H1 (cell line): Measurements from ENCODE around the gene ATG9B. TPM values are rescaled to one million over a fixed set of nuclear protein-coding genes. Genes with fewer than 3 reads are reported as not detected.

ENCODE experiments used
- CTCF ChIA-PET: fragments of 300-600 bp; sonication (Branson Sonifier 250); formaldehyde crosslinking; loops from one replicate; lab custom pipeline; 2021; ENCODE audit not compliant: partially characterized antibody; lab: Charles Lee
- POLR2A ChIA-PET: fragments of 300-600 bp; sonication (Branson Sonifier 250); formaldehyde crosslinking; loops from one replicate; lab custom pipeline; 2021; ENCODE audit warnings: inconsistent platforms; ENCODE audit not compliant: partially characterized antibody; lab: Charles Lee
- DNase-seq, 2 experiments: peaks; one replicate each; pipeline versions ENCODE4 v3.0.0 to v3.0.0-alpha.2; 2010 to 2022; ENCODE audit warnings: low spot score in 2 of 2, low read depth in 1 of 2, mixed read lengths in 1 of 2
- FAIRE-seq: peaks from 2 replicates; lab custom pipeline; 2011; peaks lifted over from hg19 to GRCh38; lab: Jason Lieb, UNC
- H2AFZ ChIP-seq: 2 replicates; pipeline ENCODE4 v1.8.1; 2012; ENCODE audit warnings: low read length, inconsistent platforms
- H2AK5ac ChIP-seq: 2 replicates; pipeline ENCODE4 v1.6.1; 2013; ENCODE audit warnings: low read depth, low read length
- H2BK120ac ChIP-seq: replicated peaks from 2 replicates; pipeline ENCODE3; 2013; ENCODE audit warnings: low read depth, low read length, inconsistent platforms
- H2BK12ac ChIP-seq: 2 replicates; pipeline ENCODE4 v1.6.1; 2013; ENCODE audit warnings: low read depth, low read length
- H2BK15ac ChIP-seq: 2 replicates; pipeline ENCODE4 v1.6.1; 2013; ENCODE audit warnings: low read length
- H2BK20ac ChIP-seq: 2 replicates; pipeline ENCODE4 v1.6.1; 2013; ENCODE audit warnings: low read length
- H2BK5ac ChIP-seq: 2 replicates; pipeline ENCODE4 v1.6.1; 2013; ENCODE audit warnings: low read depth, low read length
- H3K14ac ChIP-seq: 2 replicates; pipeline ENCODE4 v1.6.1; 2013; ENCODE audit warnings: inconsistent platforms; ENCODE audit not compliant: insufficient read length
- H3K18ac ChIP-seq: 2 replicates; pipeline ENCODE4 v1.6.1; 2013; ENCODE audit warnings: low read length; ENCODE audit errors: extremely low read depth
- H3K23ac ChIP-seq: 2 replicates; pipeline ENCODE4 v1.6.1; 2013; ENCODE audit warnings: inconsistent platforms; ENCODE audit not compliant: insufficient read length
- H3K23me2 ChIP-seq: 2 replicates; pipeline ENCODE4 v1.6.1; 2013; ENCODE audit warnings: low read depth, low read length
- H3K27ac ChIP-seq: 2 replicates; pipeline ENCODE4 v1.6.1; 2011; ENCODE audit warnings: low read depth, low read length, inconsistent platforms
- H3K27me3 ChIP-seq, 4 experiments: replicated peaks in 1 of 4; 1 replicate in 1 of 4; 2 replicates in 3 of 4; pipeline versions ENCODE4 v1.6.1 to v1.8.1; 2011 to 2013; ENCODE audit warnings: low read length in 3 of 4, mild to moderate bottlenecking in 3 of 4, inconsistent platforms in 2 of 4, mixed read lengths in 2 of 4, moderate library complexity in 1 of 4; ENCODE audit not compliant: control insufficient read depth in 3 of 4, insufficient read depth in 3 of 4; ENCODE audit errors: extremely low read depth in 1 of 4
- H3K36me3 ChIP-seq, 4 experiments: 2 replicates each; pipeline versions ENCODE4 v1.6.1 to v1.8.1; 2011 to 2013; ENCODE audit warnings: mild to moderate bottlenecking in 4 of 4, low read length in 3 of 4, moderate library complexity in 2 of 4, control low read depth in 1 of 4, inconsistent platforms in 1 of 4; ENCODE audit not compliant: insufficient read depth in 4 of 4, control insufficient read depth in 2 of 4
- H3K4ac ChIP-seq: replicated peaks from 2 replicates; pipeline ENCODE3; 2013; ENCODE audit warnings: low read length, low read depth, mixed read lengths, inconsistent platforms; ENCODE audit not compliant: insufficient read length
- H3K4me1 ChIP-seq, 4 experiments: replicated peaks in 1 of 4; 1 replicate in 1 of 4; 2 replicates in 3 of 4; pipeline versions ENCODE4 v1.6.1 to v1.8.1; 2011 to 2013; ENCODE audit warnings: low read length in 3 of 4, inconsistent platforms in 2 of 4, mixed read lengths in 1 of 4; ENCODE audit not compliant: insufficient read depth in 4 of 4, control insufficient read depth in 3 of 4
- H3K4me2 ChIP-seq, 2 experiments: 2 replicates each; pipeline versions ENCODE4 v1.6.1 to v1.8.1; 2011 to 2013; ENCODE audit warnings: low read depth in 2 of 2, low read length in 2 of 2, control low read depth in 1 of 2, inconsistent platforms in 1 of 2, mild to moderate bottlenecking in 1 of 2; ENCODE audit not compliant: insufficient read depth in 1 of 2
- H3K4me3 ChIP-seq, 4 experiments: fragments of 200-600, 300-600 bp in 1 of 4; sonication (generic), shearing (Covaris generic), sonication (Bioruptor Twin) in 1 of 4; 2 replicates each; pipeline versions ENCODE4 v1.5.1 to v1.8.1; 2011 to 2016; ENCODE audit warnings: low read length in 4 of 4, low read depth in 3 of 4, control low read depth in 2 of 4, inconsistent platforms in 2 of 4, mild to moderate bottlenecking in 2 of 4, mixed read lengths in 1 of 4, moderate library complexity in 1 of 4; ENCODE audit not compliant: insufficient read depth in 2 of 4; ENCODE audit errors: extremely low read depth in 1 of 4
- H3K56ac ChIP-seq: replicated peaks from 2 replicates; pipeline ENCODE3; 2013; ENCODE audit warnings: low read depth, mild to moderate bottlenecking, mixed read lengths, low read length, inconsistent platforms; ENCODE audit not compliant: insufficient read length
- H3K79me1 ChIP-seq: 2 replicates; pipeline ENCODE4 v1.6.1; 2013; ENCODE audit warnings: low read depth, low read length, control low read depth
- H3K79me2 ChIP-seq, 2 experiments: 2 replicates each; pipeline versions ENCODE4 v1.6.1 to v1.8.1; 2012 to 2013; ENCODE audit warnings: low read length in 2 of 2, mild to moderate bottlenecking in 2 of 2, inconsistent platforms in 1 of 2; ENCODE audit not compliant: insufficient read depth in 2 of 2, control insufficient read depth in 1 of 2
- H3K9ac ChIP-seq, 4 experiments: replicated peaks in 1 of 4; 1 replicate in 1 of 4; 2 replicates in 3 of 4; pipeline versions ENCODE4 v1.6.1 to v1.8.1; 2011 to 2013; ENCODE audit warnings: low read depth in 3 of 4, low read length in 3 of 4, control low read depth in 2 of 4, mild to moderate bottlenecking in 2 of 4, moderate library complexity in 2 of 4, inconsistent platforms in 1 of 4; ENCODE audit errors: extremely low read depth in 1 of 4
- H3K9me3 ChIP-seq, 2 experiments: 2 replicates each; pipeline versions ENCODE4 v1.6.1 to v1.8.1; 2012 to 2013; ENCODE audit warnings: mild to moderate bottlenecking in 2 of 2, moderate library complexity in 2 of 2, control low read depth in 1 of 2, inconsistent platforms in 1 of 2, low read depth in 1 of 2, low read length in 1 of 2, mixed read lengths in 1 of 2; ENCODE audit not compliant: insufficient read depth in 2 of 2
- H4K20me1 ChIP-seq, 2 experiments: replicated peaks in 1 of 2; 2 replicates each; pipeline versions ENCODE3 to v1.8.1; 2011 to 2013; ENCODE audit warnings: inconsistent platforms in 2 of 2, low read length in 2 of 2, mild to moderate bottlenecking in 1 of 2; ENCODE audit not compliant: insufficient read depth in 2 of 2, control insufficient read depth in 1 of 2
- H4K5ac ChIP-seq: 2 replicates; pipeline ENCODE4 v1.6.1; 2013; ENCODE audit warnings: low read length, low read depth, mixed read lengths, inconsistent platforms; ENCODE audit not compliant: insufficient read length
- H4K8ac ChIP-seq: 2 replicates; pipeline ENCODE4 v1.8.0; 2013; ENCODE audit warnings: mild to moderate bottlenecking, moderate library complexity, low read length, inconsistent platforms; ENCODE audit not compliant: insufficient read depth; ENCODE audit errors: extremely low read depth
- H4K91ac ChIP-seq: replicated peaks from 2 replicates; pipeline ENCODE3; 2013; ENCODE audit warnings: low read length, mixed read lengths, inconsistent platforms; ENCODE audit not compliant: insufficient read length
- WGBS, 2 experiments: shearing (Covaris generic) in 1 of 2; methylation state at CpG; one replicate each; pipeline versions ENCODE4 v1.1.6 to v1.1.7; 2013 to 2015; ENCODE audit warnings: low lambda C conversion rate in 2 of 2, mixed read lengths in 2 of 2, inconsistent platforms in 1 of 2, low coverage in 1 of 2, missing lambda C conversion rate in 1 of 2; ENCODE audit not compliant: insufficient replicate concordance in 2 of 2, insufficient coverage in 1 of 2, insufficient read length in 1 of 2; ENCODE audit errors: extremely low coverage in 1 of 2, missing lambda C conversion rate in 1 of 2; 5-methylcytosine and 5-hydroxymethylcytosine counted together
- polyA plus RNA-seq, 7 experiments: library from polyadenylated mRNA; depleted of rRNA in 3 of 7; stranded (reverse) in 5 of 7; unstranded in 2 of 7; fragments of >200 nt in 5 of 7; fragments of 200-250 nt in 2 of 7; gene quantifications; 1 replicate in 5 of 7; 2 replicates in 1 of 7; 4 replicates in 1 of 7; pipeline versions ENCODE4 v1.2.1 to v1.2.3, GENCODE V29; 2011 to 2013; ENCODE audit warnings: missing spikeins in 2 of 7, mixed read lengths in 2 of 7
- total RNA-seq: library from RNA; stranded (reverse); fragmentation: NEBNext Ultra II Directional; extraction: Animal tissue kit (Norgen Biotek cat#: 25700); gene quantifications from 2 replicates; pipeline ENCODE4 v1.2.1, GENCODE V29; 2021

Gene ATG9B
- total and polyA plus RNA-seq, 2 of the 8 experiments (the other 6 are each of a cell fraction or from before 2014, with no cell fraction given): 1.4 to 2.3 TPM

GRCh38 chr7:151019130-151019447, 5.2 kb downstream of the ATG9B start:
- no peak overlapping the region for H3K23ac ChIP-seq
- no peak overlapping the region for H3K27ac ChIP-seq
- peak overlapping the region; percentile 86 for H4K91ac ChIP-seq
- H3K9ac ChIP-seq: no peak overlapping the region
- POLR2A ChIA-PET: interaction anchor here (0.5 to 3.2 kb wide), 12 partner anchors 9 to 591 kb away, joined by 3 to 18 read pairs (median 4); partner anchors contain the start of genes ABCB8 and FASTK
- H2BK12ac ChIP-seq: peak overlapping the region; percentile 84; the same call in 1 of the 2 replicates
- H3K79me1 ChIP-seq: no peaks in the 10 kb centered on the region; the same call in 1 of the 2 replicates
- FAIRE-seq (no peak), DNase-seq (no peak)
- H3K4ac ChIP-seq: no peak overlapping the region
- no peak overlapping the region for H3K56ac ChIP-seq
- peaks cover 7% of the 10 kb centered on the region; the same call in 1 of the 2 replicates for H3K23me2 ChIP-seq
- WGBS, 2 experiments: 37% methylated on average over 19 of the region's 20 CpGs; no CpG with 5 or more reads in 1 of the 2 experiments
- H3K79me2 ChIP-seq: no peaks in the 10 kb centered on the region
- H2AFZ ChIP-seq: peak overlapping the region; percentile 33; the same call in 1 of the 2 replicates
- no peak overlapping the region for H4K5ac ChIP-seq
- peaks cover 8 to 44% (median 38%) of the 10 kb centered on the region in 4 experiments for H3K27me3 ChIP-seq
- CTCF ChIA-PET: interaction anchor here (0.9 to 8.0 kb wide), 34 partner anchors 10 to 225 kb away, joined by 3 to 116 read pairs (median 6); partner anchors contain the start of genes ABCB8, AGAP3, ASIC3 and CDK5
- no peaks in the 10 kb centered on the region for H4K20me1 ChIP-seq
- no peak overlapping the region for H2BK120ac ChIP-seq
- H2BK5ac ChIP-seq: no peak overlapping the region; the same call in 1 of the 2 replicates
- no peaks in the 10 kb centered on the region for H3K9me3 ChIP-seq
- H3K4me1 ChIP-seq: peaks cover 0 to 24% (median 16%) of the 10 kb centered on the region in 4 experiments; a peak in 5 of 7 replicates
- no peak overlapping the region; the same call in 1 of the 2 replicates for H2BK15ac ChIP-seq
- H3K4me2 ChIP-seq: peak overlapping the region; percentile 36 to 75
- no peaks in the 10 kb centered on the region for H3K36me3 ChIP-seq
- H3K14ac ChIP-seq: no peak overlapping the region
- no peak overlapping the region; the same call in 1 of the 2 replicates for H3K18ac ChIP-seq
- H2AK5ac ChIP-seq: peak overlapping the region; percentile 72; the same call in 1 of the 2 replicates
- peak overlapping the region; percentile 92; the same call in 1 of the 2 replicates for H4K8ac ChIP-seq
- no peak overlapping the region; the same call in 1 of the 2 replicates for H2BK20ac ChIP-seq
- H3K4me3 ChIP-seq: peak overlapping the region in 2 of 4 experiments; percentile 6 to 50; a peak in 4 of 8 replicates
